Neural cell (in vitro differentiated cells): ENCODE measurements around the gene MYL4. TPM values are rescaled to one million over a fixed set of nuclear protein-coding genes. Genes with fewer than 3 reads are reported as not detected.

ENCODE experiments used
- H2AFZ ChIP-seq: fragments of 200-600, 300-800 bp; sonication (generic), shearing (Covaris generic); 2 replicates; pipeline ENCODE4 v1.6.0; 2014; ENCODE audit warnings: low read depth, mild to moderate bottlenecking, antibody characterized with exemption, low read length, moderate library complexity
- H3F3A ChIP-seq: fragments of 200-600 bp; shearing (Covaris generic); 2 replicates; pipeline ENCODE4 v1.6.1; 2016; ENCODE audit warnings: mild to moderate bottlenecking, moderate library complexity, mixed read lengths, antibody characterized with exemption, low read length; ENCODE audit not compliant: insufficient read depth, poor library complexity, severe bottlenecking
- H3K27ac ChIP-seq: fragments of 200-600, 300-800 bp; sonication (generic), shearing (Covaris generic); 2 replicates; pipeline ENCODE4 v1.5.1; 2014; ENCODE audit warnings: mild to moderate bottlenecking, low read length, moderate library complexity
- H3K27me3 ChIP-seq: fragments of 300-800, 200-600 bp; sonication (generic), shearing (Covaris generic); 2 replicates; pipeline ENCODE4 v1.6.0; 2014; ENCODE audit warnings: mild to moderate bottlenecking, low read depth, low read length, moderate library complexity; ENCODE audit not compliant: insufficient read depth
- H3K36me3 ChIP-seq: fragments of 300-800, 200-600 bp; sonication (generic), shearing (Covaris generic); 2 replicates; pipeline ENCODE4 v1.5.1; 2014; ENCODE audit warnings: mild to moderate bottlenecking, antibody characterized with exemption, low read length, moderate library complexity; ENCODE audit not compliant: insufficient read depth
- H3K4me2 ChIP-seq: fragments of 300-800, 200-600 bp; sonication (generic), shearing (Covaris generic); 2 replicates; pipeline ENCODE4 v1.6.0; 2014; ENCODE audit warnings: mild to moderate bottlenecking, low read length
- H3K4me3 ChIP-seq: fragments of 300-800, 200-600 bp; sonication (generic), shearing (Covaris generic); 2 replicates; pipeline ENCODE4 v1.5.1; 2014; ENCODE audit warnings: mild to moderate bottlenecking, low read length, moderate library complexity
- H3K79me2 ChIP-seq: fragments of 200-600 bp; shearing (Covaris generic); replicated peaks from 2 replicates; pipeline ENCODE4 v1.6.0; 2014; ENCODE audit warnings: mild to moderate bottlenecking, low read length, moderate library complexity; ENCODE audit not compliant: insufficient read depth
- H3K9ac ChIP-seq: fragments of 300-800, 200-600 bp; sonication (generic), shearing (Covaris generic); 2 replicates; pipeline ENCODE4 v1.6.1; 2016; ENCODE audit warnings: mild to moderate bottlenecking, low read length, mixed read lengths
- H3K9me2 ChIP-seq: fragments of 200-600 bp; shearing (Covaris generic); 2 replicates; pipeline ENCODE4 v1.6.1; 2016; ENCODE audit warnings: mild to moderate bottlenecking, low read length, mixed read lengths; ENCODE audit not compliant: insufficient read depth
- H3K9me3 ChIP-seq: fragments of 200-600, 300-800 bp; sonication (generic), shearing (Covaris generic); 2 replicates; pipeline ENCODE4 v1.6.1; 2016; ENCODE audit warnings: mild to moderate bottlenecking, mixed run types, low read length, moderate library complexity, mixed read lengths
- H4K20me1 ChIP-seq: fragments of 200-600 bp; shearing (Covaris generic); 2 replicates; pipeline ENCODE4 v1.6.1; 2016; ENCODE audit warnings: mild to moderate bottlenecking, mixed run types; ENCODE audit not compliant: insufficient read depth
- CTCF ChIP-seq: fragments of 450-650 bp; IDR thresholded peaks from 2 replicates; pipeline ENCODE4 v1.5.1; 2014; ENCODE audit warnings: antibody characterized with exemption, mild to moderate bottlenecking, moderate library complexity; ENCODE audit not compliant: poor library complexity, severe bottlenecking
- EP300 ChIP-seq: fragments of 450-650 bp; conservative IDR thresholded peaks from 2 replicates; pipeline ENCODE4 v1.6.1; 2014; ENCODE audit warnings: antibody characterized with exemption, mild to moderate bottlenecking, moderate library complexity; ENCODE audit not compliant: poor library complexity, severe bottlenecking
- EZH2 ChIP-seq: fragments of 200-600, 300-800 bp; shearing (Covaris generic), sonication (generic); IDR thresholded peaks from 2 replicates; pipeline ENCODE4 v1.6.1; 2014; ENCODE audit warnings: antibody characterized with exemption, low read length, borderline replicate concordance, mild to moderate bottlenecking; ENCODE audit not compliant: insufficient read depth, poor library complexity, severe bottlenecking
- MXI1 ChIP-seq: fragments of 450-650 bp; conservative IDR thresholded peaks from 2 replicates; pipeline ENCODE4 v1.6.1; 2014; ENCODE audit warnings: antibody characterized with exemption, mild to moderate bottlenecking; ENCODE audit not compliant: poor library complexity, severe bottlenecking
- POLR2AphosphoS5 ChIP-seq: IDR thresholded peaks from 2 replicates; pipeline ENCODE4 v1.6.1; 2012
- RAD21 ChIP-seq: fragments of 450-650 bp; conservative IDR thresholded peaks from 2 replicates; pipeline ENCODE4 v1.6.1; 2014; ENCODE audit warnings: antibody characterized with exemption, mild to moderate bottlenecking, moderate library complexity
- REST ChIP-seq: IDR thresholded peaks from 2 replicates; pipeline ENCODE4 v1.6.1; 2012; ENCODE audit warnings: borderline replicate concordance
- SMC3 ChIP-seq: fragments of 450-650 bp; conservative IDR thresholded peaks from 2 replicates; pipeline ENCODE4 v1.6.1; 2014; ENCODE audit warnings: antibody characterized with exemption, mild to moderate bottlenecking, moderate library complexity; ENCODE audit not compliant: poor library complexity
- TAF1 ChIP-seq: IDR thresholded peaks from 2 replicates; pipeline ENCODE4 v1.6.1; 2012; ENCODE audit warnings: low read depth
- polyA plus RNA-seq: library from polyadenylated mRNA; depleted of rRNA; stranded (reverse); fragments of >200 nt; gene quantifications from 2 replicates; pipeline ENCODE4 v1.2.3, GENCODE V29; 2014

The MYL4 gene
- polyA plus RNA-seq, 1 donor from 2014 or later: not detected

- H3K27ac ChIP-seq: no peak overlapping the region
- H3F3A ChIP-seq: no peaks in the 10 kb centered on the region
- no peaks in the 10 kb centered on the region for H3K9me3 ChIP-seq
- H3K9ac ChIP-seq: no peak overlapping the region
- no peaks in the 10 kb centered on the region for H4K20me1 ChIP-seq
- H3K79me2 ChIP-seq: no peaks in the 10 kb centered on the region
- H3K4me2 ChIP-seq: no peak overlapping the region
- no peaks in the 10 kb centered on the region for H3K9me2 ChIP-seq
- H2AFZ ChIP-seq: no peak overlapping the region
- TF ChIP-seq MXI1 (no peak), TAF1 (no peak)
- no peaks in the 10 kb centered on the region for H3K36me3 ChIP-seq
- H3K4me3 ChIP-seq: no peak overlapping the region
- no peaks in the 10 kb centered on the region for H3K27me3 ChIP-seq
Measured at GRCh38 chr17:47201166-47201565, 8.0 kb upstream of the MYL4 start.

GRCh38 chr17:47203984-47204721, 5.0 kb upstream of the MYL4 start:
- H3K36me3 ChIP-seq: no peaks in the 10 kb centered on the region
- no peaks in the 10 kb centered on the region for H3K9me2 ChIP-seq
- H3K79me2 ChIP-seq: no peaks in the 10 kb centered on the region
- H4K20me1 ChIP-seq: no peaks in the 10 kb centered on the region
- no peaks in the 10 kb centered on the region for H3K9me3 ChIP-seq
- no peak overlapping the region for H3K27ac ChIP-seq
- no peak overlapping the region for H3K4me2 ChIP-seq
- H3K9ac ChIP-seq: no peak overlapping the region
- no peak overlapping the region for H2AFZ ChIP-seq
- H3K4me3 ChIP-seq: no peak overlapping the region
- H3F3A ChIP-seq: no peaks in the 10 kb centered on the region
- TF ChIP-seq MXI1 (no peak), CTCF (no peak), TAF1 (no peak), RAD21 (no peak), POLR2AphosphoS5 (no peak), SMC3 (no peak)
- H3K27me3 ChIP-seq: no peaks in the 10 kb centered on the region

GRCh38 chr17:47204722-47205418, 4.3 kb upstream of the MYL4 start:
- no peaks in the 10 kb centered on the region for H3K9me3 ChIP-seq
- H3K36me3 ChIP-seq: no peaks in the 10 kb centered on the region
- no peaks in the 10 kb centered on the region for H4K20me1 ChIP-seq
- TF ChIP-seq POLR2AphosphoS5 (no peak), MXI1 (no peak), RAD21 (no peak), REST (no peak), TAF1 (no peak), EZH2 (no peak), EP300 (no peak), CTCF (no peak), SMC3 (no peak)
- H3K27ac ChIP-seq: no peak overlapping the region
- H3K27me3 ChIP-seq: no peaks in the 10 kb centered on the region
- no peak overlapping the region for H3K4me3 ChIP-seq
- H2AFZ ChIP-seq: no peak overlapping the region
- H3F3A ChIP-seq: no peaks in the 10 kb centered on the region
- no peaks in the 10 kb centered on the region for H3K9me2 ChIP-seq
- H3K79me2 ChIP-seq: no peaks in the 10 kb centered on the region
- H3K9ac ChIP-seq: no peak overlapping the region
- H3K4me2 ChIP-seq: no peak overlapping the region
